Mesenteric fat pad (tissue), 1 donor: ENCODE results near the gene ALX3. TPM values are rescaled to one million over a fixed set of nuclear protein-coding genes. Genes with fewer than 3 reads are reported as not detected.

ENCODE experiments used
- DNase-seq: peaks from one replicate; pipeline ENCODE4 v3.0.0-alpha.2; 2020; ENCODE audit warnings: low spot score
- total RNA-seq: library from RNA; stranded (reverse); fragmentation: NEBNext Ultra II Directional; extraction: Animal tissue kit (Norgen Biotek cat#: 25700); gene quantifications from one replicate; pipeline ENCODE4 v1.2.1, GENCODE V29; 2021
- donor health status: DM: yes; HTN: yes; CAD: no.

Gene ALX3
- total RNA-seq, 1 donor from 2014 or later, result not detected

GRCh38 chr1:110067479-110067892 lies 3.0 kb downstream of the ALX3 start:
- DNase-seq, result no peak

DNA sequence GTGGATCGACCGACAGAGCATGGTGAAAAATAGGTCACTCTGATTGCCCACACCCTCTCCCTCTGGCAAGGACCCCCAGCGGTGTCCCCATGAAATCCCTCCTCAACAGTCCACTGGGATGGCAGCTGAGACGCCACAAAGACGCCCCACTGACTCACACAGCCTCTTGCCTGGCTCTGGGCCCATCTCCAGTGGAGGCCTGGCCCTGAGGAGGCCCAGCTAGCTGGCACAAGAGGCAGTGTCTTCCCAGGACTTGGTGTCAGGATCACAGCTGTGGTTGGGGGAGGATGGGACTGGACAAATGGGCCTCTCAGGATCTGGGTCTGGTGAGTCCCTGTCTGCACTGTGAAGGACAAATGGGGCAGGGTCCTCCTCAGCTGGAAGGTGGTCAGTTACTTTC lies 4.6 kb downstream of the ALX3 start:
- DNase-seq, result no peak

GRCh38 chr1:110064576-110065337 lies 5.7 kb downstream of the ALX3 start:
- no peak for DNase-seq

GRCh38 chr1:110063781-110064180 lies 6.7 kb downstream of the ALX3 start:
- DNase-seq, result no peak

GRCh38 chr1:110062612-110063011 lies 7.9 kb downstream of the ALX3 start:
- DNase-seq, result no peak

DNA sequence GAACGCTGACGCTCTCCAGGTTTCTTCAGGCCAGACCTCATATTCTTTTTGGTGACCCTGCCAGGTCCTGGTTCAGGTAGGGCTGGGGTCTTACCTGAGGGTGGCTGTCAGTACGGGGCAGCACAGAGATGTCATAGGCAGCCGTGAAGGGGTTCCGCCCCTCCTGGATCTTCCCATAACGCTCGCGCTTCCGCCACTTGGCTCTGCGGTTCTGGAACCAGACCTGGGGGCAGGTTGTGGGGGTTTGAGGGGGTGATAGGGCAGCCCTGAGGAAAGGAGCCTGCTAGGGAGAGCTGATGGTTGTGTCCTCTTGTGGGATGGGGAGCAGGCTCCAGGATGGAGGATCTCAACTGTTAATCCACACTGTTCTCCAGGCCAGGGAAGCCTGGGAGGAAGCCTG lies 9.1 kb downstream of the ALX3 start:
- no peak for DNase-seq

DNA sequence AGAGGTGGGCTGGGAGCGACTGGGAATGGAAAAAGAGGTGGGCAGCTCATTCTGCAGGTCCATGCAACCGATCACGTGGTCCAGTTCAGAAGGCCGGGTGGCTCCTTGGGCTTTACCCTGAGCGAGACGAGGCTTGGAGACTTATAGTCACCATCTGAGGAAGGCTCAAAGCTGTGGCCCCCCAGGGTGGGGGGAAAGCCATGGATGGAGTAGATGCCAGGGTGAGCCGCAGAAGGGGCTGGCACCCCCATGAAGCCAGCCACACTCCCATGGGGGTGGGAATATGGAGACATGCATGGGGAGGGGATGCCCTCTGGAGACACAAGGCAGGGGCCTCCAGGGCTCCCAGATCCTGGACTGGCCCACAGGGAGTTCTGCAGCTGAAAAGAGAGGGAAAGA lies 9.8 kb downstream of the ALX3 start:
- DNase-seq, result no peak

DNA sequence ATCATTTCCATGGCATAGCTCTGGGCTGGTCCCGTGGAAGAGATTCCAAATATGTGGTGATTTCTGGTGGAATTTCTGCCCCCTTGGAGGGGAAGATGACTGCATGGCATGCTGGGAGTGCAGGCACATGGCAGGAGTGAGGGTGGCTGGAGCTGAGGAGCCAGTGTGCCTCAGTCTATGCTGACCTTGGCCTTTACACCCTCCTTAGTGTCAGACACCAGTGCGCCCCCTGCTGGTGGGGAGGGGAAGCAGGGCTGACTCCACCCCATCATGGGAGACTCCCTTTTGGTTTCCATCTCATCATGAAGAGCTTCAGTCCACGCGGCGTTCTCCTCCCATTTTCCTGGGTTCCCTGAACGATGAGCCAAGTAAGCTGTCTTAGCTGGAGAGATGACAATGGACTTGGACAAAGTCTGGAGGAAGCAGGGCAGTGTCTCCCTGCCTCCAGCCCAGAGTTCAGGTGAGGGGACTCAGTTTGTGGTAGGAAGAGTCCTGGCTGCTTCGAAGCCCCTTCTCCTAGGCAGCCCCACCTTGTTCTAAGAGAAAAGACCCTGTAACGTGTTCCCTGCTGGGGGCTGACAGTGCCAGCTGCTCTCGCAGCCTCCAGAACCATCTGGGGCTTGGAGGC lies 10.3 kb downstream of the ALX3 start:
- DNase-seq, result no peak

DNA sequence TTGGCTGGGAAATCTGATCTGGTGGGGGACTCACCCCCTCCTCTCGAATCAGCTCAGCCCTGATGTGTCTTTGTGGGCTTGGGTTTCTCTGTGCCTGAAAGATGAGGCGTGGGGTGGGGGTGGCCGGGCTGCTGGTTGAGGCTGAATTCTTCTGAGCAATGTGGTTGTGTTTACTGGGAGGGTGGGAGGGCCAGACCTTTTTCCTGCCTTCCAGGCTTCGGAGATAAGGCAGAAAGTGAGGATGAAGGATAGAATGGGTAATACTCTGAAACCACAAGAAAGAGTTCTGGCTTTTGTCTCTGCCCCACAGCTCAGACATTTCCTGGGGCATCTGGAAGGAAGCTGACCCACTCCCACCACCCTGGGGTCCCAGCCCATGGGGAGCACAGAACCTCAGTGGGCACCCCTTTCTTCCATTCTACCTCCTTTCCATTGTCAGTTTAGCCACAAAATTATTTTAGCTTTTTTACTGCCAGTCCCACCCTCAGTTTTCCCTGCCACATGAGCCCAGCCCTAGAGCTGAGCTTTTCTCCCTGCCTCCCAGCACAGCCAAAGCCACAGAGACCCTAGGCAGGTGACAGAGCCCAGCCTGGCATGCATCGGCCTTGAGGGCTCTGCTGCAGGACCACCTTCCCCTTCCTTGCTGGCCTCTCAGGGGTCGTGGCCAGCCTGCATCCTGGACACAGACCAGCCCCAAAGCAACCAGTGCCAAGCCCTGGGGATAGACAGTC lies 11.2 kb downstream of the ALX3 start:
- no peak for DNase-seq

GRCh38 chr1:110058591-110058990 lies 11.9 kb downstream of the ALX3 start:
- DNase-seq, result no peak

GRCh38 chr1:110057963-110058518 lies 12.4 kb downstream of the ALX3 start:
- no peak for DNase-seq

DNA sequence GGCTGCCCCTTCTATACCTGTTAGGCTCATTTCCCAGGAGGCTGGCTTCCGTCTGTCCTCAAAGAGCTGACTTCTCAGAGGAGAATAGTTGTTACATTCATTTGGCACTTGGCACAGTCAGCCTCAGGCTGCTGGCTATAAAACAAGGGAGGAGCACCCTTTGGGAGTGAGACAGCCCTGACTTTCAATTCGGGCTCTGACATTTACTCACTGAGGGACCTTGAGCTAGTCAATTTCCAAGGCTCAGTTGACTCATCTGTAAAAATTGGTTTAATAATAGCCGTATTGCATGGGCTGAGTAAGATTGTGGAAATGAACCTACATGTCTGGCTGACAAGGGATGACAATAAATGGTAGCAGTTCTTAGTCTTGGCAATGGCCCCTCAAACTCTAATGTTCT lies 13.7 kb downstream of the ALX3 start:
- DNase-seq, result no peak

DNA sequence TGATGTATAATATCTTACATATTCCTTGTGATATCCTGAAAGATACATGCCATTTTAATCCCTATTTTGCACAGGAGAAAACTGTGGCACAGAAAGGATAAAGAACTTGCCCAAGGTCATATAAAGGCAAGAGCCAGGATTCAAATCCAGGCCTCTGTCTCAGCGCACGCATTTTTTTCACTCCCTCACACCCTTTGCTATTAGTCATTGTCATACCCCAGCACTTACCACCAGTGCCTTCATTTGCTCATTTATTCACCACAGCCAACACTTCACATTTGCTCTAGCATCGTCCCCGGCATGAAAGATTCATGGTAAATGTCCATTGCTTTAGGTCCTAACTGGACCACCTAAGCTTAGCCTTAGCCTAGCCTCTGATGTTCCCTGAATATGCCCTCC lies 14.2 kb downstream of the ALX3 start:
- no peak for DNase-seq

- no peak for DNase-seq
Observed at GRCh38 chr1:110055493-110056284, 14.8 kb downstream of the ALX3 start.

- DNase-seq, result no peak
Observed at GRCh38 chr1:110053552-110054428, 16.7 kb downstream of the ALX3 start.

DNA sequence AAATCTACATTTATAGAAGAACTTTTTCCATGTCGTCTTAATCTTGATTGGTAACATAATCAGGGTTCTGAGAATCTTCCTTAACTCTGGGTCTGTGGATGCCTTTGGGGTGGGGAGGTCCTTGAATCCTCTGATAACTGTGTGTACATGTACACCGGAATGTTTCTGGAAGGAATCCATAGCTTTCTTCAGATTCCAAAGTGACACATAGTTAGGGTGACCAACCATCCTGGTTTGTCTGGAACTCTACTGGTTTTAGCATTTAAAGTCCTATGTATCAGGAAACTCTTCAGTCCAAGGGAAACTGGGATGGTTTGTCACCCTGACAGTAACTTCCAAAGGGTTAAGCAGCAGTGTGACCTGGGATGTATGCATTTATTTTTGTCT lies 19.2 kb downstream of the ALX3 start:
- DNase-seq, result no peak

DNA sequence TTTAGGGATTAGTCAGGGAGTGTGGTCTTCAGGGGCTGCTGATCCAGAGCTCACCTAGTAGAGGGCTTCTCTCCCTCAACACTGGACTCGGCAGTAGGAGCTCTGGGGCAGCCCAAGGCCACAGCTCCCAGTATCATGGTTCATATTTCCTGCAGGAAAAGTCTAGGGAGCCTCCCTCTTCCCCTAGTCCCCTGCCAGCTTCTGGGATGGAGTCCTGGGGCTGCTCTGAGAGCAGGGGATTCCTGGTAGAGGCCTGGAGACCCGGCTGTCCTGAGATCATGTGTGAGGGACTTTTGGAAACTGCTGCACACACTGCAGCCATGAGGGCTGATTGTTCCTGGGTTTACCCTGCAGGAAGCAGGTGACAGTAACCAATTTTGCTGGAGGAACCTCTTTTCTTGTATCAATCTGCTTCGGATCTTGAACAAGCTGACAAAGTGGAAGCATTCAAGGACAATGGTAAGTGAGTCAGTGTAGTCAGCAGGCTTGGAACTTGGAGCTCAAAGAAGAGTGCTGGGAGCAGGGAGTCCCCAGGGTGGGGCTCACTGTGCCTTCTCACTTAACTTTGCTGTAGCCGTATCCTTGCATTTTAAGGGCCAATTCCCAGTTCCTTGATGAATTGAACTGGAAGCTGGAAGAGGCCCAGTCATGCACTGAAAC lies 19.7 kb downstream of the ALX3 start:
- no peak for DNase-seq

- no peak for DNase-seq
Observed at GRCh38 chr1:110049801-110050601, 20.5 kb downstream of the ALX3 start.
